H9 (cell line): ENCODE results near the gene MRPL3. TPM values are rescaled to one million over a fixed set of nuclear protein-coding genes. Genes with fewer than 3 reads are reported as not detected.

Source experiments
- DNase-seq: peaks from one replicate; pipeline ENCODE4 v3.0.0-alpha.2; 2017
- H2AFZ ChIP-seq: one replicate; pipeline ENCODE4 v1.6.1; 2013; ENCODE audit warnings: mild to moderate bottlenecking, low read length, control low read depth, moderate library complexity
- H2AK5ac ChIP-seq: 2 replicates; pipeline ENCODE4 v1.6.1; 2013; ENCODE audit warnings: low read length, control low read depth, mixed read lengths; ENCODE audit not compliant: insufficient read length
- H2BK120ac ChIP-seq: one replicate; pipeline ENCODE4 v1.6.1; 2013; ENCODE audit warnings: low read depth, mild to moderate bottlenecking, low read length, control low read depth, inconsistent platforms; ENCODE audit not compliant: poor library complexity, severe bottlenecking
- H2BK12ac ChIP-seq: 2 replicates; pipeline ENCODE4 v1.6.1; 2013; ENCODE audit warnings: low read length, control low read depth, mixed read lengths, low read depth; ENCODE audit not compliant: insufficient read length
- H2BK15ac ChIP-seq: 2 replicates; pipeline ENCODE4 v1.6.1; 2013; ENCODE audit warnings: low read depth, low read length, control low read depth
- H2BK20ac ChIP-seq: one replicate; pipeline ENCODE4 v1.6.1; 2013; ENCODE audit warnings: low read depth, mild to moderate bottlenecking, low read length, control low read depth, inconsistent platforms; ENCODE audit not compliant: poor library complexity, severe bottlenecking
- H2BK5ac ChIP-seq: 2 replicates; pipeline ENCODE4 v1.6.1; 2013; ENCODE audit warnings: low read length, control low read depth, mixed read lengths; ENCODE audit not compliant: insufficient read length
- H3K14ac ChIP-seq: 2 replicates; pipeline ENCODE4 v1.6.1; 2013; ENCODE audit warnings: low read length, control low read depth; ENCODE audit not compliant: insufficient read depth
- H3K18ac ChIP-seq: 2 replicates; pipeline ENCODE4 v1.6.1; 2013; ENCODE audit warnings: low read depth, mild to moderate bottlenecking, mixed read lengths, low read length, control low read depth; ENCODE audit not compliant: insufficient read length
- H3K23ac ChIP-seq: 2 replicates; pipeline ENCODE4 v1.6.1; 2013; ENCODE audit warnings: low read length, control low read depth, mixed read lengths, low read depth; ENCODE audit not compliant: insufficient read length
- H3K23me2 ChIP-seq: 2 replicates; pipeline ENCODE4 v1.6.1; 2013; ENCODE audit warnings: low read depth, mild to moderate bottlenecking, mixed read lengths, low read length, control low read depth; ENCODE audit not compliant: insufficient read length, poor library complexity, severe bottlenecking
- H3K27ac ChIP-seq: 2 replicates; pipeline ENCODE4 v1.5.1; 2013; ENCODE audit warnings: low read length, control low read depth, mixed read lengths, low read depth; ENCODE audit not compliant: insufficient read length
- H3K27me3 ChIP-seq: 2 replicates; pipeline ENCODE4 v1.6.1; 2013; ENCODE audit warnings: low read length, control low read depth, inconsistent platforms; ENCODE audit not compliant: insufficient read depth
- H3K4ac ChIP-seq: 2 replicates; pipeline ENCODE4 v1.6.1; 2013; ENCODE audit warnings: low read depth, mild to moderate bottlenecking, control low read depth, inconsistent platforms, low read length, moderate library complexity
- H3K4me1 ChIP-seq: 2 replicates; pipeline ENCODE4 v1.6.1; 2013; ENCODE audit warnings: low read length, control low read depth, inconsistent platforms; ENCODE audit not compliant: insufficient read depth
- H3K4me2 ChIP-seq: 2 replicates; pipeline ENCODE4 v1.6.1; 2013; ENCODE audit warnings: low read length, control low read depth, mixed read lengths; ENCODE audit not compliant: insufficient read length, insufficient read depth
- H3K56ac ChIP-seq: 2 replicates; pipeline ENCODE4 v1.6.1; 2013; ENCODE audit warnings: low read depth, mild to moderate bottlenecking, mixed read lengths, low read length, control low read depth; ENCODE audit not compliant: insufficient read length
- H3K79me1 ChIP-seq: 2 replicates; pipeline ENCODE4 v1.6.1; 2013; ENCODE audit warnings: low read depth, mild to moderate bottlenecking, moderate library complexity, low read length, control low read depth, inconsistent platforms; ENCODE audit not compliant: insufficient read depth, poor library complexity, severe bottlenecking
- H3K79me2 ChIP-seq: 2 replicates; pipeline ENCODE4 v1.6.1; 2013; ENCODE audit warnings: low read length, control low read depth, inconsistent platforms; ENCODE audit not compliant: insufficient read depth
- H3K9ac ChIP-seq: 2 replicates; pipeline ENCODE4 v1.6.1; 2013; ENCODE audit warnings: low read length, control low read depth, mixed read lengths; ENCODE audit not compliant: insufficient read length; ENCODE audit errors: extremely low read depth
- H3K9me3 ChIP-seq: one replicate; pipeline ENCODE4 v1.6.1; 2013; ENCODE audit warnings: low read depth, low read length, inconsistent platforms; ENCODE audit not compliant: control insufficient read depth
- H3T11ph ChIP-seq: one replicate; pipeline ENCODE4 v1.6.1; 2013; ENCODE audit warnings: mild to moderate bottlenecking, low read length, control low read depth, inconsistent platforms
- H4K20me1 ChIP-seq: one replicate; pipeline ENCODE4 v1.6.1; 2013; ENCODE audit not compliant: control insufficient read depth, insufficient read length, insufficient read depth
- H4K5ac ChIP-seq: 2 replicates; pipeline ENCODE4 v1.6.1; 2013; ENCODE audit warnings: low read depth, mild to moderate bottlenecking, mixed read lengths, low read length, control low read depth; ENCODE audit not compliant: insufficient read length
- H4K8ac ChIP-seq: replicated peaks from 2 replicates; pipeline ENCODE4 v1.6.1; 2013; ENCODE audit warnings: low read length, control low read depth, mixed read lengths, low read depth; ENCODE audit not compliant: insufficient read length
- H4K91ac ChIP-seq: 2 replicates; pipeline ENCODE4 v1.6.1; 2013; ENCODE audit warnings: low read depth, mild to moderate bottlenecking, moderate library complexity, mixed read lengths, low read length, control low read depth; ENCODE audit not compliant: insufficient read length
- H3K27ac Mint-ChIP-seq, 3 experiments: 2 replicates in 2 of 3; 3 replicates in 1 of 3; pipeline ENCODE4 v1.8.0; 2020 to 2021; ENCODE audit warnings: mixed read lengths in 3 of 3, mild to moderate bottlenecking in 1 of 3, moderate library complexity in 1 of 3
- H3K27me3 Mint-ChIP-seq: 2 replicates; pipeline ENCODE4 v1.8.0; 2021; ENCODE audit warnings: low read depth, mild to moderate bottlenecking, moderate library complexity, mixed read lengths
- H3K36me3 Mint-ChIP-seq, 3 experiments: 2 replicates in 2 of 3; 3 replicates in 1 of 3; pipeline ENCODE4 v1.8.0; 2020 to 2021; ENCODE audit warnings: low read depth in 3 of 3, mixed read lengths in 3 of 3; ENCODE audit not compliant: insufficient read depth in 1 of 3
- H3K4me1 Mint-ChIP-seq, 2 experiments: 2 replicates each; pipeline ENCODE4 v1.8.0; 2020; ENCODE audit warnings: mixed read lengths in 2 of 2
- H3K4me3 Mint-ChIP-seq, 2 experiments: 2 replicates in 1 of 2; 3 replicates in 1 of 2; pipeline ENCODE4 v1.8.0; 2020 to 2021; ENCODE audit warnings: mild to moderate bottlenecking in 2 of 2, mixed read lengths in 2 of 2, moderate library complexity in 1 of 2
- H3K9me3 Mint-ChIP-seq, 2 experiments: 2 replicates in 1 of 2; 3 replicates in 1 of 2; pipeline ENCODE4 v1.8.0; 2020; ENCODE audit warnings: mild to moderate bottlenecking in 2 of 2, mixed read lengths in 2 of 2, moderate library complexity in 1 of 2
- CTCF ChIP-seq: fragments of 200-600 bp; sonication (generic); conservative IDR thresholded peaks from 3 replicates; pipeline ENCODE4 v1.8.0; 2021; ENCODE audit warnings: antibody characterized with exemption, mild to moderate bottlenecking
- WGBS: extraction: QIAGEN DNeasy Blood & Tissue Kit; methylation state at CpG from one replicate; pipeline ENCODE4 v1.1.7; 2013; ENCODE audit warnings: missing lambda C conversion rate, low lambda C conversion rate, mixed read lengths; ENCODE audit not compliant: insufficient read length; ENCODE audit errors: extremely low coverage; 5-methylcytosine and 5-hydroxymethylcytosine counted together
- total RNA-seq: library from RNA; stranded (reverse); gene quantifications from 2 replicates; pipeline ENCODE4 v1.2.1, GENCODE V29; 2021

MRPL3 gene
- total RNA-seq, 1 experiment from 2014 or later = 154 TPM

DNA sequence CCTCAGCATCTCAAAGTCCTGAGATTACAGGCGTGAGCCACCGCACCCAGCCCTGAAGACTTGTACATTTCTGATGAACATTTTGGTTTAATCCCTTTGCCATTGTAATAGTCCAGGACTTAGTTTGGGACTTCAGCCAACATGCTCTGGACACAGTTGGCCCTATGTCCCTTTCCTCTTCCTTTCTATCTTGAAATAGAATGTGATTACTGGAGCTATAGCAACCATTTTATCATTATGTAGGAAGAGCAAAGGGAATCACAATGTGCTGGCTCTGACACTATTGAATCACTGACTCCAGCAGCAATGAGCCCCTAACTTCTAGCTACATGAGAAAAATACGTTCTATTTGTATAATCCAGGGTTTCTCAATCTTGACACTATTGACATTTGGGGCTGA lies 34.8 kb upstream of the MRPL3 start:
- Histone ChIP-seq H2AK5ac (no peak overlapping the region), H3K27me3 (no peaks in the 10 kb centered on the region), H3K23ac (no peak overlapping the region), H3K9ac (no peak overlapping the region), H3K14ac (no peak overlapping the region), H3K4ac (no peak overlapping the region), H4K5ac (no peak overlapping the region), H3K9me3 (no peaks in the 10 kb centered on the region), H2BK12ac (no peak overlapping the region), H2BK120ac (no peak overlapping the region), H4K91ac (no peak overlapping the region), H2AFZ (no peak overlapping the region), H3K4me2 (no peak overlapping the region), H3K18ac (no peak overlapping the region), H3K27ac (no peak overlapping the region), H4K20me1 (no peaks in the 10 kb centered on the region), H2BK5ac (no peak overlapping the region), H2BK15ac (no peak overlapping the region), H4K8ac (no peak overlapping the region), H3K4me1 (peaks cover 6% of the 10 kb centered on the region; the same call in 1 of the 2 replicates), H3K56ac (no peak overlapping the region), H3T11ph (no peak overlapping the region), H2BK20ac (no peak overlapping the region), H3K79me2 (no peaks in the 10 kb centered on the region), H3K79me1 (no peaks in the 10 kb centered on the region), H3K23me2 (no peaks in the 10 kb centered on the region)
- H3K9me3 Mint-ChIP-seq = no peaks in the 10 kb centered on the region
- H3K27ac Mint-ChIP-seq = no peak overlapping the region
- no peak for TF ChIP-seq CTCF
- H3K27me3 Mint-ChIP-seq = no peaks in the 10 kb centered on the region
- no peak overlapping the region for H3K4me3 Mint-ChIP-seq
- no peak for DNase-seq
- peaks cover 18 to 22% of the 10 kb centered on the region in 2 experiments for H3K4me1 Mint-ChIP-seq
- no CpG with 5 or more reads among the region's 3 CpGs for WGBS
- no peaks in the 10 kb centered on the region for H3K36me3 Mint-ChIP-seq
